ENCODE measurements around the gene C1orf122. TPM values are rescaled to one million over a fixed set of nuclear protein-coding genes. Genes with fewer than 3 reads are reported as not detected.

Gene C1orf122
- total and polyA plus RNA-seq, 2 of the 8 experiments (the other 6 are each of a cell fraction or from before 2014, with no cell fraction given): 32.1 to 36.9 TPM

DNA sequence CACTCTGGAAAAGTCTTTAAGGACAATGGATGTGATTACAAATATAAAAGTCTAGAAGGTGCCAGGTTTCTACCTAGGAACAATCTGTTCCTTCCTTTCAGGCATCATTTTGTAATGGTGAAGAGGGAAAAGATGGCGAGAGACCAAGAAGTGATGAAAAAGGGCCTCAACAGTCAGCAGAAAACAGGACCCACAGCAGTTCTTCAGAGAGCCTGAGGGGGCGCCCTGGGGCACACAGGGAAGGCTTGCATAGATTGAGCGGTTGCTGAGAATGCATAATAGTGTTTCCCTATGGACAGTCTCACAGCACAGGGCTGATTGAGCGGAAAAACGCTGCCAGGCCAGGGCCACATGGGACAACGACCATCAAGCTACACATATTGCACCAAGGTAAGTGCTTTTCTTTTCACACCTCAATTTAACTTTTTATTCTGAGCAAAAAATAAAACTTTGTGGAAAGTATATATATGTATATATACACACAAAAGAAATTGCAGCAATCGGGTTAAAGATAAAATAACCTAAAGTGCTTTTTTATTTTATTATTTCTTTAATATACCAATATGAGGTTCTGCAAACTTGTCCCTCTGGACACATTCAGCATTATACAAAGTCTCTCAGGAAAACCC lies 3.6 kb downstream of the C1orf122 start (continued):
- TF ChIP-seq HDAC6 (IDR thresholded peaks at IDR 0.05; ENCODE audit: low read depth, low read length): no peak
- TF ChIP-seq BACH1 (IDR thresholded peaks at IDR 0.05; ENCODE audit: low read length): peak; percentile 40; the same call in 1 of the 2 replicates
